HG03135 (cell line): Measurements from ENCODE around the gene SLC41A3.
"Not testable (repeated sequence)": the region's sequence is repeated elsewhere in the genome, so short reads cannot be mapped to it uniquely, and the experiment has no call there.

Experiments
- ATAC-seq: cut with Tn5 transposase; IDR thresholded peaks from one replicate; pipeline ENCODE4 v1.9.1; 2021; ENCODE audit warnings: mild to moderate bottlenecking, moderate library complexity; ENCODE audit not compliant: unreplicated experiment

SLC41A3 gene

GRCh38 chr3:125963834-125964233 lies 120.1 kb downstream of the SLC41A3 start:
- not testable (repeated sequence) for ATAC-seq

GRCh38 chr3:125961289-125961589 lies 122.7 kb downstream of the SLC41A3 start:
- ATAC-seq = no peak

GRCh38 chr3:125960456-125961288 lies 123.3 kb downstream of the SLC41A3 start:
- ATAC-seq = no peak

GRCh38 chr3:125960066-125960424 lies 123.9 kb downstream of the SLC41A3 start:
- no peak for ATAC-seq

- ATAC-seq = no peak
These were observed 124.4 kb downstream of the SLC41A3 start for GRCh38 chr3:125959317-125960065.

GRCh38 chr3:125958511-125959316 lies 125.2 kb downstream of the SLC41A3 start:
- ATAC-seq = no peak

GRCh38 chr3:125957674-125958510 lies 126.0 kb downstream of the SLC41A3 start:
- no peak for ATAC-seq

- ATAC-seq = not testable (repeated sequence)
These were observed 126.9 kb downstream of the SLC41A3 start for GRCh38 chr3:125957020-125957419.
